AG10803 (cell line): ENCODE data around the gene ARG1.

Experiments
- DNase-seq: peaks from one replicate; pipeline ENCODE4 v3.0.0; 2010; ENCODE audit warnings: low read depth
- H3K4me3 ChIP-seq: 2 replicates; pipeline ENCODE4 v1.5.1; 2011; ENCODE audit warnings: mild to moderate bottlenecking, low read length, control low read depth
- CTCF ChIP-seq: conservative IDR thresholded peaks from 2 replicates; pipeline ENCODE4 v1.5.1; 2011; ENCODE audit warnings: mild to moderate bottlenecking, low read length, control low read depth, inconsistent platforms

ARG1 gene

GRCh38 chr6:131561925-131562707 is 10.9 kb upstream of the ARG1 start:
- DNase-seq: no peak
- no peak overlapping the region for H3K4me3 ChIP-seq
- TF ChIP-seq CTCF: no peak

GRCh38 chr6:131565056-131565455 is 8.0 kb upstream of the ARG1 start:
- no peak for TF ChIP-seq CTCF
- DNase-seq: no peak
- no peak overlapping the region for H3K4me3 ChIP-seq

GRCh38 chr6:131568726-131569125 is 4.3 kb upstream of the ARG1 start:
- H3K4me3 ChIP-seq: no peak overlapping the region
- DNase-seq: no peak
- no peak for TF ChIP-seq CTCF

- no peak for TF ChIP-seq CTCF
- DNase-seq: no peak
Observed at GRCh38 chr6:131574133-131574532, 1.1 kb downstream of the ARG1 start.

GRCh38 chr6:131574686-131575085 is 1.7 kb downstream of the ARG1 start:
- no peak for DNase-seq
- H3K4me3 ChIP-seq: no peak overlapping the region
- TF ChIP-seq CTCF: no peak

More at GRCh38 chr6:131574133-131574532, 1.1 kb downstream of the ARG1 start:
- no peak overlapping the region for H3K4me3 ChIP-seq

- DNase-seq: no peak
- H3K4me3 ChIP-seq: no peak overlapping the region
- TF ChIP-seq CTCF: no peak
Observed at GRCh38 chr6:131575834-131576478, 2.9 kb downstream of the ARG1 start.

- no peak for DNase-seq
- H3K4me3 ChIP-seq: no peak overlapping the region
- TF ChIP-seq CTCF: no peak
Observed at GRCh38 chr6:131581523-131581922, 8.5 kb downstream of the ARG1 start.
